HG02852 (cell line): ENCODE measurements around the gene CCDC124.
"Not testable (repeated sequence)": the region's sequence is repeated elsewhere in the genome, so short reads cannot be mapped to it uniquely, and the experiment has no call there.

Source experiments
- ATAC-seq: cut with Tn5 transposase; IDR thresholded peaks from one replicate; pipeline ENCODE4 v1.9.1; 2021; ENCODE audit warnings: mild to moderate bottlenecking, moderate library complexity; ENCODE audit not compliant: unreplicated experiment

Gene CCDC124

DNA sequence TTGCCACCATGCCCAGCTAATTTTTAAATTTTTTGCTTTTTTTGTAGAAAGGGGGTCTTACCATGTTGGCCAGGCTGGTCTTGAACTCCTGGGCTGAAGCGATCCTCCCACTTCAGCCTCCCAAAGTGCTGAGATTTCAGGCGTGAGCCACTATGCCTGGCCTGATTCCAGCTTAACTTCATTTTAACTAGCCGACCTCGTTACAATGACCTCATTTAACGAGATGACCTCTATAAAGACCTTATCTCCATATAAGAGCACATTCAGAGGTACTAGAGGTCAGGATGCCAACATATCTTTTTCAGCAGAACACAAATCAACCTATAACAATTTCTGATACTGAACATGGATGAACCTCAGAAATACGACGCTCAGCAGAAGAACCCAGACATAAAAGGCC is 44.7 kb downstream of the CCDC124 start:
- no peak for ATAC-seq

DNA sequence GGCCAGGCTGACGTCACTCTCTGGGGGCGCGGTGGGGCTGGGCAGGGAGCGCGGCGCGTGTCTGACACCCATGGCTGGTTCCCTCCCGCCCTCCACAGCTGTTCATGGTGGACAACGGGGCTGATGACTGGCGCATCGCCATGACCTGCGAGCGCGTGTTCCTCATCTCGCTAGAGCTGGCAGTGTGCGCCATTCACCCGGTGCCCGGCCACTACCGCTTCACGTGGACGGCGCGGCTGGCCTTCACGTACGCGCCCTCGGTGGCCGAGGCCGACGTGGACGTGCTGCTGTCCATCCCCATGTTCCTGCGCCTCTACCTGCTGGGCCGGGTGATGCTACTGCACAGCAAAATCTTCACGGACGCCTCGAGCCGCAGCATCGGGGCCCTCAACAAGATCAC is 48.8 kb downstream of the CCDC124 start:
- no peak for ATAC-seq

DNA sequence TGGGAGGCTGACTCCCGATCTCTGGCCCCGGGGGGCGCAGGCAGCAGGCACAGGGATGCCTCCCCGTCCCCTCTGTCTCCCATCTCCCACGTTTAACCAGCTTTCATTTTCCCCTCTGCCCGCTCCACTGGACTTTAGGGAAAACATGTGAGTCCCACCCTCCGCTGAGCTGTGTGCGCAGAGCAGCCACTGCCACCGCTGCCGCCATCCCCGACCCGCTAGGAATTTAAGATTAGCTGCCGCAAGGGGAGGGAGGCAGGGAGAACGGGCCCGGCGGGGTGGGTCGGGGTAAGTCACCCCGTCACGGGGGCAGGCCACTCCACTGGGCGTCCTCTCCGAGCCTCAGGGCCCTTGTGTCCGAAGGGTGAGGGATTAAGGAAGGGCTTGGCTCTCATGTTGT is 49.6 kb downstream of the CCDC124 start:
- no peak for ATAC-seq

DNA sequence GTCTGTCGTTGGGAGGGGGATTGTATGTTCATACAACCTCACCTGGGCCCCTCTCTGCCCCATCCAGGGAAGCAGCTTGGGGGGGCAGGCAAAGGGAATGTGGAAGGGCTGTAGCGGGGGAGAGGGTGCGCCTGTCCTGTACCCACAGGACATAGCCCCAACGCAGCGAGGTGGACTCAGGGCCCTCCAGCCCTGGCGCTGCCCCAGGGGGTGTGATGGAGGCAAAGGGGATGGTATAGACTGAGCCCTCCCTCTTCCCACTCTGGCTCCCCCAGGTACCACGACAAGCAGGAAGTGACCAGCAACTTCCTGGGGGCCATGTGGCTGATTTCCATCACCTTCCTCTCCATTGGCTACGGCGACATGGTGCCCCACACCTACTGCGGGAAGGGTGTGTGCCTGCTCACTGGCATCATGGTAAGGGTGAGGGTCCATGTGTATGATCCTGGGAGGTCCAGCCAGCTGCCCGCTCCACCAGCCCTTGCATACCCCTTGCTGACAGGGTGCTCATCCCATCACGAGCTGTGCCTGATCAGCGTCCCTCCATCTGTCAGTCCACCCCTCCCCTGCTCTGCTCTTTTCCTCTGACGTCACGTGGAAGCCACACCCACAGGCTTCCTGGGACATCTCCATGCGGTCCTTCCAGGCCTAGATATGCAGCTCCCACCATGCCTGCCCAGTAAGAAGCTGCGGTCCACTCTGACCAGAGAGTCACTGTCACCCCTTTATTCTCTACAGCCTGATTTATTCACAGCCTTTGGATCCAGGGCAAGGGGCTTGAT is 52.4 kb downstream of the CCDC124 start:
- ATAC-seq, result no peak

DNA sequence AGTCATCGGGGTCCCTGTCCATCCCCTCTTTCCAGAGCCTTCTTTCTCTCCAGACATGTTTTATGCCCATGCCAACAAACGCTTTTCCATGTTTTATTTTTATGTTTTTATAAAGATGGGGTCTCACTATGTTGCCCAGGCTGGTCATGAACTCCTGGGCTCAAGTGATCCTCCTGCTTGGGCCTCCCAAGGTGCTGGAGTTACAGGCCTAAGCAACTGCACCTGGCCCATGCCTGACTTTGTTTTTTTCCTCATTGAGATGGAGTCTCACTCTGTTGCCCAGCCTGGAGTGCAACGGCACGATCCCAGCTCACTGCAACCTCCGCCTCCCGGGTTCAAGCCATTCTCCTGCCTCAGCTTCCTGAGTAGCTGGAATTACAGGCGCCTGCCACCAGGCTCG is 53.8 kb downstream of the CCDC124 start:
- not testable (repeated sequence) for ATAC-seq

DNA sequence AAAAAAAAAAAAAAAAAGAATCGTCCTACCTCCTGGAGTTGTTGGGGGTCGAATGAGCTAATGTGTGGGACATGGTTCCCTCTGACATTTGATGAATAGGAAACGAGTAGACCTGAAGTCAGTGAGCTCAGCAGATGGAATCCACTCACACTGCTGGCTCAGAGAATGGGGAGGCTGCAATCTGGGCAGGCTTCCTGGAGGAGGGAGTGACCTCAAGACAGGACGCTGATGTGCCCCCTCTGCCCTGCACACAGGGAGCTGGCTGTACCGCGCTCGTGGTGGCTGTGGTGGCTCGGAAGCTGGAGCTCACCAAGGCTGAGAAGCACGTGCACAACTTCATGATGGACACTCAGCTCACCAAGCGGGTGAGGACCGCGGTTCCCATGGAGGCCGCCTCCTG is 55.3 kb downstream of the CCDC124 start:
- ATAC-seq, result no peak

DNA sequence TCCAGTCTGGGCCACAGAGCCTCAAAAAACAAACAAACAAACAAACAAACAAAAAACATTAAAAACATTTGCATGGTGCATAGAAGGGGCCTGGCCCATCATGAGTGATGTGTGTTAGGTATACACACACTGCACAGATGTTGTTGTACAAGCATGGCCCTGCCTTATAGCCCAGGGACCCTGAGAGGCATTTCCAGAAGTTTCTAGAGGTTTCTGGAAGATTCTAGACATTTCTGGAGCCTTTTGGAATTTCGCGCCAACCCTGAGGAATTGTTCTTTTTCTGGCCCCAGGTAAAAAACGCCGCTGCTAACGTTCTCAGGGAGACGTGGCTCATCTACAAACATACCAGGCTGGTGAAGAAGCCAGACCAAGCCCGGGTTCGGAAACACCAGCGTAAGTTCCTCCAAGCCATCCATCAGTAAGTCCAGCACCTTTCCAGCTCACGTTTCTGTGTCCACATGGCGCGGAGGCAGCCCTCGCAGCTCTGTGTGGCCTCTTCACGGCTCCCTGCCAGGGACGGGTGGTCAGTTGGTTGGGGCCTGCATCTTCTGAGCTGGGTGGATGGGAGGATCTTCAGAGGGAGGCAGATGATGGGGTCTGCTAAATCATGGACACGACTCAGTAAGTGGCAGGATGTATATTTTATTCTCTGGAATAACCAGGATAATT is 56.7 kb downstream of the CCDC124 start:
- ATAC-seq, result no peak

DNA sequence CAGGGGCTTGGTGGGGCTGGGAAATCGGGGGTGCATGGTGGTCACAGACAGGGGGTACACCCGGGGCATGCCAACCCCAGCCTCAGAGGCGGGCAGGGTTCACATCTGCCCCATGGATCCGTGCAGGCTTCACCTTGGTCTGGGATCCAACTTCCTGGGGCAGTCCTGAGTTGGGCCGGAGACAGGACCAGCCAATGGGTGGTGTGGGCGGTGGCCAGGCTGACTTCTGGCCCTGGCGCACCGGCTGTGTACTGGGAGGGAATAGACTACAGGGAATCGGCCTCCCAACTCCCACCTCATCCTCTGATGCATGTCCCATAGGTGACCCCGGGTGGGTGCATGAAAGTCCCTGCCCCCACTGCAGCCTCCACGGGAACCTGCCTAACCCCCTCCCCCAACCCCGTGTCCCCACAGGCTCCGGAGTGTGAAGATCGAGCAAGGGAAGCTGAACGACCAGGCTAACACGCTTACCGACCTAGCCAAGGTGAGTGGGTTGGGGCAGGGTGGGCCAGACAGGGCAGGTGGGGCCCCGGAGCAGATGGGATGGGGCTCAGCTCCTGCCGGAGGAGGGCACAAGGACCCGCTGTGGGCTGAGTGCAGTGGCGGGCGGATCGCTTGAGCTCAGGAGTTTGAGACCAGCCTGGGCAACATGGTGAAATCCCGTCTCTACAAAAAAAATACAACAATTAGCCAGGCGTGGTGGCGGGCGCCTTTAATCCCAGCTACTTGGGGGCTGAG is 60.4 kb downstream of the CCDC124 start:
- ATAC-seq, result no peak
